ENCODE measurements around the gene PLA2G4A. TPM values are rescaled to one million over a fixed set of nuclear protein-coding genes. Genes with fewer than 3 reads are reported as not detected.

PLA2G4A gene
- total RNA-seq, 1 experiment from 2014 or later, result not detected

GRCh38 chr1:186894415-186894814 is 65.7 kb downstream of the PLA2G4A start:
- in situ Hi-C loops (cut with HindIII; ENCODE audit: low pct_unique_long_range_greater_than_20kb, low sequenced_read_pairs), result no loop called here
- H3K4me3 ChIP-seq (ENCODE audit: low read depth in 2 of 2, low read length in 2 of 2), result no peak overlapping the region
- no peaks in the 10 kb centered on the region for H3K27me3 ChIP-seq (ENCODE audit: control insufficient read depth, insufficient read depth, low read length)
- POLR2A ChIA-PET, result interaction anchor here (0.6 kb wide), 1 partner anchor 587 kb away, joined by 4 read pairs; no protein-coding TSS in a partner anchor
- no peak for TF ChIP-seq TCF7L2 (IDR thresholded peaks at IDR 0.05; ENCODE audit: low read depth, low read length)
- no peak for TF ChIP-seq SIN3A (IDR thresholded peaks at IDR 0.05; ENCODE audit: borderline replicate concordance, insufficient read depth, low read depth, low read length)
- TF ChIP-seq REST (IDR thresholded peaks at IDR 0.05; ENCODE audit: insufficient read depth in 1 of 2, low read depth in 2 of 2, low read length in 1 of 2), result no peak
- TF ChIP-seq POLR2AphosphoS5 (IDR thresholded peaks at IDR 0.05; ENCODE audit: low read depth, low read length), result no peak
- TF ChIP-seq, protein P1, sequence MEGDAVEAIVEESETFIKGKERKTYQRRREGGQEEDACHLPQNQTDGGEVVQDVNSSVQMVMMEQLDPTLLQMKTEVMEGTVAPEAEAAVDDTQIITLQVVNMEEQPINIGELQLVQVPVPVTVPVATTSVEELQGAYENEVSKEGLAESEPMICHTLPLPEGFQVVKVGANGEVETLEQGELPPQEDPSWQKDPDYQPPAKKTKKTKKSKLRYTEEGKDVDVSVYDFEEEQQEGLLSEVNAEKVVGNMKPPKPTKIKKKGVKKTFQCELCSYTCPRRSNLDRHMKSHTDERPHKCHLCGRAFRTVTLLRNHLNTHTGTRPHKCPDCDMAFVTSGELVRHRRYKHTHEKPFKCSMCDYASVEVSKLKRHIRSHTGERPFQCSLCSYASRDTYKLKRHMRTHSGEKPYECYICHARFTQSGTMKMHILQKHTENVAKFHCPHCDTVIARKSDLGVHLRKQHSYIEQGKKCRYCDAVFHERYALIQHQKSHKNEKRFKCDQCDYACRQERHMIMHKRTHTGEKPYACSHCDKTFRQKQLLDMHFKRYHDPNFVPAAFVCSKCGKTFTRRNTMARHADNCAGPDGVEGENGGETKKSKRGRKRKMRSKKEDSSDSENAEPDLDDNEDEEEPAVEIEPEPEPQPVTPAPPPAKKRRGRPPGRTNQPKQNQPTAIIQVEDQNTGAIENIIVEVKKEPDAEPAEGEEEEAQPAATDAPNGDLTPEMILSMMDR (IDR thresholded peaks at IDR 0.05), result no peak
- intact Hi-C loops (cut with micrococcal nuclease; ENCODE audit: unreplicated experiment), result no loop called here
- no peaks in the 10 kb centered on the region for H3K9me3 ChIP-seq (ENCODE audit: control insufficient read depth, insufficient read depth, low read depth, low read length)
- no peaks in the 10 kb centered on the region for H3K4me1 ChIP-seq (ENCODE audit: control insufficient read depth, insufficient read depth, low read length)
- BruUV-seq (replicated peaks), result no TSS peak
- ATAC-seq (no peak), DNase-seq (ENCODE audit: low read depth, low spot score) (no peak)
- CTCF ChIA-PET, result interaction anchor here (0.7 kb wide), 1 partner anchor 22 kb away, joined by 4 read pairs; no protein-coding TSS in a partner anchor
- no peaks in the 10 kb centered on the region for H3K36me3 ChIP-seq (ENCODE audit: control insufficient read depth, insufficient read depth, low read length)
- no peak overlapping the region for H3K27ac ChIP-seq (ENCODE audit: low read length)

DNA sequence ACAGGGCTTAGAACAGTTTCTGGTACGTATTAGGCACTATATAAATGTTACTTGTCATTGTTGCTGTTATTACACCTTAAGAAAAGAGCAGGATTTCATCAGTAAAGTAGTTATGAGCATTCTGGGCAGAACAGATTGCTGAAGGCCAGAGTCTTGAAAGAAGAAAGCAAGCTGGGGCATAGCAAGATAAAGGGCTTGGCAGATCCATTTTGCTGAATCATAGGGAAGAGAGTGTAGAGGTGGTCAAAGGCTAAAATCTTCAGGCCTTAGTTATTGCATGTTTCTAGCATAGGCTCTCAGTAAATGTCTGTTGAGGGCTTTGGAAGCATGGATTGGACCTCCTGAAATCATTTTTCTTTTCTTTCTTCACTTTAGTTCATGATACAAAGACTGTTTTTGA is 67.5 kb downstream of the PLA2G4A start:
- ChIA-PET POLR2A (no interaction called here), CTCF (no interaction called here)
- H3K9me3 ChIP-seq (ENCODE audit: control insufficient read depth, insufficient read depth, low read depth, low read length), result no peaks in the 10 kb centered on the region
- intact Hi-C loops (cut with micrococcal nuclease; ENCODE audit: unreplicated experiment) (no loop called here), in situ Hi-C loops (cut with HindIII; ENCODE audit: low pct_unique_long_range_greater_than_20kb, low sequenced_read_pairs) (no loop called here)
- no peaks in the 10 kb centered on the region for H3K4me1 ChIP-seq (ENCODE audit: control insufficient read depth, insufficient read depth, low read length)
- DNase-seq (ENCODE audit: low read depth, low spot score) (no peak), ATAC-seq (no peak)
- TF ChIP-seq SIN3A (IDR thresholded peaks at IDR 0.05; ENCODE audit: borderline replicate concordance, insufficient read depth, low read depth, low read length) (no peak), POLR2AphosphoS5 (IDR thresholded peaks at IDR 0.05; ENCODE audit: low read depth, low read length) (no peak), REST (IDR thresholded peaks at IDR 0.05; ENCODE audit: insufficient read depth in 1 of 2, low read depth in 2 of 2, low read length in 1 of 2) (no peak), TCF7L2 (IDR thresholded peaks at IDR 0.05; ENCODE audit: low read depth, low read length) (no peak)
- TF ChIP-seq, protein P1 (IDR thresholded peaks at IDR 0.05), result no peak
- H3K27ac ChIP-seq (ENCODE audit: low read length), result no peak overlapping the region
- no peaks in the 10 kb centered on the region for H3K36me3 ChIP-seq (ENCODE audit: control insufficient read depth, insufficient read depth, low read length)
- no peak overlapping the region for H3K4me3 ChIP-seq (ENCODE audit: low read depth in 2 of 2, low read length in 2 of 2)
- BruUV-seq (replicated peaks), result no TSS peak
- no peaks in the 10 kb centered on the region for H3K27me3 ChIP-seq (ENCODE audit: control insufficient read depth, insufficient read depth, low read length)
